PFSK-1 (cell line): Measurements from ENCODE around the gene FSHR.

Experiments used
- FOXP2 ChIP-seq: optimal IDR thresholded peaks from 2 replicates; pipeline ENCODE3; 2011; ENCODE audit warnings: borderline replicate concordance, control low read depth, inconsistent platforms; ENCODE audit not compliant: insufficient read depth; ENCODE audit errors: extremely low read length, extremely low read depth
- POLR2AphosphoS5 ChIP-seq: IDR thresholded peaks from 2 replicates; pipeline ENCODE4 v1.6.1; 2012; ENCODE audit warnings: low read depth, mild to moderate bottlenecking, control low read depth, low read length, moderate library complexity
- REST ChIP-seq, 2 experiments: IDR thresholded peaks; 2 replicates each; pipeline versions ENCODE4 v1.6.1 to v1.8.0; 2011 to 2012; ENCODE audit warnings: low read depth in 2 of 2, low read length in 2 of 2, control low read depth in 1 of 2, inconsistent platforms in 1 of 2, mild to moderate bottlenecking in 1 of 2, moderate library complexity in 1 of 2; ENCODE audit not compliant: insufficient read depth in 1 of 2
- SIN3A ChIP-seq: IDR thresholded peaks from 2 replicates; pipeline ENCODE4 v1.6.1; 2012; ENCODE audit warnings: mild to moderate bottlenecking, low read length, moderate library complexity, borderline replicate concordance; ENCODE audit not compliant: insufficient read depth
- TAF1 ChIP-seq: IDR thresholded peaks from 2 replicates; pipeline ENCODE4 v1.6.1; 2012; ENCODE audit warnings: low read length, control low read depth, borderline replicate concordance; ENCODE audit not compliant: insufficient read depth

- TF ChIP-seq POLR2AphosphoS5 (no peak), SIN3A (no peak), TAF1 (no peak), REST (IDR thresholded peaks at IDR 0.05; ENCODE audit: insufficient read depth in 1 of 2, low read depth in 2 of 2, low read length in 2 of 2) (no peak), FOXP2 (no peak)
These were observed 73.6 kb downstream of the FSHR start for GRCh38 chr2:49080681-49081080.
